Mucosa of rectum (tissue), 2 donors: ENCODE data around the gene CCDC3.

Source experiments
- H3K27ac ChIP-seq, 2 donors: one replicate each; pipeline ENCODE4 v1.7.0; 2013; ENCODE audit warnings: inconsistent platforms in 2 of 2, low read depth in 2 of 2, low read length in 2 of 2
- H3K27me3 ChIP-seq, 2 donors: one replicate each; pipeline ENCODE4 v1.7.0; 2013; ENCODE audit warnings: low read length in 2 of 2; ENCODE audit not compliant: control insufficient read depth in 2 of 2, insufficient read depth in 2 of 2
- H3K36me3 ChIP-seq, 2 donors: one replicate each; pipeline ENCODE4 v1.7.0; 2013; ENCODE audit warnings: low read length in 2 of 2; ENCODE audit not compliant: control insufficient read depth in 2 of 2, insufficient read depth in 2 of 2
- H3K4me1 ChIP-seq, 2 donors: one replicate each; pipeline ENCODE4 v1.7.0; 2013; ENCODE audit warnings: low read length in 2 of 2, mild to moderate bottlenecking in 1 of 2; ENCODE audit not compliant: control insufficient read depth in 2 of 2, insufficient read depth in 2 of 2
- H3K4me3 ChIP-seq, 2 donors: one replicate each; pipeline ENCODE4 v1.7.0; 2013; ENCODE audit warnings: low read length in 2 of 2
- H3K9ac ChIP-seq, 2 donors: one replicate each; pipeline ENCODE4 v1.7.0; 2013; ENCODE audit warnings: low read length in 2 of 2, low read depth in 1 of 2, mild to moderate bottlenecking in 1 of 2
- H3K9me3 ChIP-seq, 2 donors: one replicate each; pipeline ENCODE4 v1.7.0; 2013; ENCODE audit warnings: low read length in 2 of 2; ENCODE audit not compliant: control insufficient read depth in 2 of 2
- donor health status: healthy.
- donor health status: Normal muscosa, but diverticular disease.

The CCDC3 gene

DNA sequence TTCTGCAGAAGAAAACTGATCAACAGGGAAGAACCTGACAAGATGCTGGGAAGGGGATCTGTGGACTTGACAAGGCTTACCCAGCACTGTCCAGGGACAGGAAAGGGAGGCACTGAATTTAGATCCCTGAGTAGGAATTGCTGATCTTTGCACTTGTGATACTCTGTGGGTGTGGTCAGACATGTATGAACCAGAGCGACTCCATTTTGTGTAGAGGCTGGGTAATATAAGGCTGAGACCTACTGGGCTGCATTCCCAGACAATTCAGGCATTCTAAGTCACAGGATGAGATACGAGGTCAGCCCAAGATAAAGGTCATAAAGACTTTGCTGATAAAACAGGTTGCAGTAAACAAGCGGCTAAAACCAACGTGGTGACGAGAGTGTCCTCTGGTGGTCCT lies 60.7 kb downstream of the CCDC3 start:
- no peaks in the 10 kb centered on the region for H3K36me3 ChIP-seq
- H3K9ac ChIP-seq, result no peak overlapping the region
- H3K27me3 ChIP-seq, result no peaks in the 10 kb centered on the region
- H3K27ac ChIP-seq, result no peak overlapping the region
- no peak overlapping the region for H3K4me3 ChIP-seq
- H3K9me3 ChIP-seq, result no peaks in the 10 kb centered on the region
- no peaks in the 10 kb centered on the region for H3K4me1 ChIP-seq

GRCh38 chr10:12938271-12938670 lies 63.2 kb downstream of the CCDC3 start:
- no peaks in the 10 kb centered on the region for H3K4me1 ChIP-seq
- H3K27me3 ChIP-seq, result no peaks in the 10 kb centered on the region
- no peak overlapping the region for H3K9ac ChIP-seq
- no peak overlapping the region for H3K27ac ChIP-seq
- no peaks in the 10 kb centered on the region for H3K36me3 ChIP-seq
- no peak overlapping the region for H3K4me3 ChIP-seq
- no peaks in the 10 kb centered on the region for H3K9me3 ChIP-seq

DNA sequence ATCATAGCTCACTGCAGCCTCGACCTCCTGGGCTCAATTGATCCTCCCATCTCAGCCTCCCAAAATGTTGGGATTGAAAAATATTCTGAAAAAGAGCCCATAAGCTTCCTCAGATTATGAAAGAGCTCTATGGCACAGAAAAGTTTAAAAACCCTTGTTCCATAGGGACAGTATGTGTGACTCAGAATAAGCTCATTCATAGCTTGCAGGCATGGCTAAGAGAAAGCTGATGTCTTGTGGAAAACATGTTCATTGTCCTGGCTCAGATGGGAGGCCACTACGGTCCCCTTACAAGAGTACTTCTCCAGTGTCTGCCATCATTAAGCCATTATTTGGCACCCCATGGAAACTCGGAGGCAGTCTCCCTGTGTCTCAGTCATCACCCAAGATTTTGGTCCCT lies 64.0 kb downstream of the CCDC3 start:
- H3K4me1 ChIP-seq, result no peaks in the 10 kb centered on the region
- no peaks in the 10 kb centered on the region for H3K27me3 ChIP-seq
- H3K36me3 ChIP-seq, result no peaks in the 10 kb centered on the region
- no peaks in the 10 kb centered on the region for H3K9me3 ChIP-seq
- no peak overlapping the region for H3K4me3 ChIP-seq
- H3K9ac ChIP-seq, result no peak overlapping the region
- H3K27ac ChIP-seq, result no peak overlapping the region

- Histone ChIP-seq H3K4me1 (no peaks in the 10 kb centered on the region), H3K9me3 (no peaks in the 10 kb centered on the region), H3K4me3 (no peak overlapping the region), H3K9ac (no peak overlapping the region), H3K27ac (no peak overlapping the region), H3K27me3 (no peaks in the 10 kb centered on the region), H3K36me3 (no peaks in the 10 kb centered on the region)
Measured at GRCh38 chr10:12934777-12935176, 66.7 kb downstream of the CCDC3 start.

- Histone ChIP-seq H3K9ac (no peak overlapping the region), H3K9me3 (no peaks in the 10 kb centered on the region), H3K36me3 (no peaks in the 10 kb centered on the region), H3K4me3 (no peak overlapping the region), H3K27ac (no peak overlapping the region), H3K4me1 (no peaks in the 10 kb centered on the region), H3K27me3 (no peaks in the 10 kb centered on the region)
Measured at GRCh38 chr10:12929381-12929780, 72.1 kb downstream of the CCDC3 start.

DNA sequence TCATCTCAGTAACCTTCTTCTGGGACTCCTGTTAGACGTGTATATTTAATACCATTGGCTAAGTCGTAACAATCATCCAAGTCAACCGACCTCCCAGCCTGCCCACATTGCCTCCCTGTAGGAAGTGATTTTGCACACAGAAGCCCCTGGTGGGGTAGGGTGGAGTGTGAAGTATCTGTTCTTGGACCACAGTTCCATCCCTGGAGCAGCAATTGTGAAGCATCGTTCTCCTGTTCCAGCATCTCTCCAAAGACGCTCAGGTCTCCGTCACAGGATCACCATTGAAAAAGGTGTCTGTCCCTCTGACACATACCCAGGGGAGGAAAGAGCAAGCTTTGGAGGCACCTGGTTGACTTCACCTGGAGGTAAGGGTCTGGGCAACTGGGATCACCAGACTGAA lies 72.9 kb downstream of the CCDC3 start:
- Histone ChIP-seq H3K27me3 (no peaks in the 10 kb centered on the region), H3K36me3 (no peaks in the 10 kb centered on the region), H3K9ac (no peak overlapping the region), H3K4me3 (no peak overlapping the region), H3K9me3 (no peaks in the 10 kb centered on the region), H3K4me1 (no peaks in the 10 kb centered on the region), H3K27ac (no peak overlapping the region)

DNA sequence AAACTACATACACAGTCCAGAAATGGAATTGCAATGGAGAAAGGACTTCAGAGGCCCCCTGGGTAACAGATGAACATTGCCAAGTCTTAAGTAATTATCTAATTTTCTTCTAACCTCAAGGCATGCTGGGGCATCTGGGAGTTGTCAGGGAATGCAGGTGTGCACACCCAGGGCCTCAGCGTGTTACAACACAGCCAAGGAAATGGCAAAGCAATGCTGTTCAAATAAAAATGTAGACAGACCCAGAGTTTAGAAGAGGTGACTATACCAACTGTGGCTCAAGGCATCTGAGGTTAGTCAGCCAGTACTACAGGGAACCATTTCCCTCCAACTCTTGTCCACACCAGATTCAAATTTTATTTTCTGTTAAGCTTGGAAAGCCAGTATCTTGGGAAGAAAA lies 73.6 kb downstream of the CCDC3 start:
- Histone ChIP-seq H3K4me3 (no peak overlapping the region), H3K36me3 (no peaks in the 10 kb centered on the region), H3K9me3 (no peaks in the 10 kb centered on the region), H3K27ac (no peak overlapping the region), H3K9ac (no peak overlapping the region), H3K4me1 (no peaks in the 10 kb centered on the region), H3K27me3 (no peaks in the 10 kb centered on the region)

DNA sequence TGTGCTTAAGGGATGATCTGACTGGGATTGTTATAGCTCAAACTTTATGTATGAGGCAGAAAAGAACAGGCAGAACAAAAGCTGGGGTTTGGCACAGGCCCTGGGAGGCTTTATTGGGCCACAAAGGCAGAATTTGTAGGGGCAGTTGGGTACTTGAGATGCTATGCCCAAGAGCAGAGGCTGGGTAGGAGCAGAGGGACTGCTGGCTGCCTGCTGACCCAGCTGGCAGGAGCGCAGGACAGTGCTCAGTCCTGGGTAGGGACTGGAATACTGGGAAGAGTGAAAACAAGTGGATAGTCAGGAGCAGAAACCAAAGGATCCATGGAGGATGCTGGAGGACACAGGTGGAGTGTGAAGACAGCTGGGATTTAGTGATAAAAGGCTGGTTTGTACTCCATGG lies 75.7 kb downstream of the CCDC3 start:
- Histone ChIP-seq H3K4me3 (no peak overlapping the region), H3K9ac (no peak overlapping the region), H3K27ac (no peak overlapping the region), H3K36me3 (no peaks in the 10 kb centered on the region), H3K4me1 (no peaks in the 10 kb centered on the region), H3K27me3 (no peaks in the 10 kb centered on the region), H3K9me3 (no peaks in the 10 kb centered on the region)

GRCh38 chr10:12924911-12925310 lies 76.6 kb downstream of the CCDC3 start:
- H3K9ac ChIP-seq, result no peak overlapping the region
- no peak overlapping the region for H3K27ac ChIP-seq
- no peaks in the 10 kb centered on the region for H3K9me3 ChIP-seq
- no peaks in the 10 kb centered on the region for H3K27me3 ChIP-seq
- H3K36me3 ChIP-seq, result no peaks in the 10 kb centered on the region
- no peaks in the 10 kb centered on the region for H3K4me1 ChIP-seq
- no peak overlapping the region for H3K4me3 ChIP-seq

GRCh38 chr10:12922117-12922900 lies 79.2 kb downstream of the CCDC3 start:
- H3K27ac ChIP-seq, result no peak overlapping the region
- H3K4me3 ChIP-seq, result no peak overlapping the region
- no peaks in the 10 kb centered on the region for H3K9me3 ChIP-seq
- H3K9ac ChIP-seq, result no peak overlapping the region
- H3K4me1 ChIP-seq, result no peaks in the 10 kb centered on the region
- H3K27me3 ChIP-seq, result no peaks in the 10 kb centered on the region
- no peaks in the 10 kb centered on the region for H3K36me3 ChIP-seq
